ENCODE results near the gene EFHC2.

EFHC2 gene

GRCh38 chrX:44267861-44268260, 75.6 kb downstream of the EFHC2 start:
- TF ChIP-seq POU6F1 (CRISPR knock-in tag; IDR thresholded peaks at IDR 0.05; ENCODE audit: borderline replicate concordance, low read depth) (no peak), ZFP3 (CRISPR knock-in tag; IDR thresholded peaks at IDR 0.05) (no peak), GLIS3 (CRISPR knock-in tag; IDR thresholded peaks at IDR 0.05) (no peak), PATZ1 (CRISPR knock-in tag; IDR thresholded peaks at IDR 0.05; ENCODE audit: borderline replicate concordance) (no peak), TCF4 (CRISPR knock-in tag; IDR thresholded peaks at IDR 0.05; ENCODE audit: borderline replicate concordance) (no peak), TOX (CRISPR knock-in tag; IDR thresholded peaks at IDR 0.05; ENCODE audit: borderline replicate concordance) (no peak), ZFP30 (CRISPR knock-in tag; IDR thresholded peaks at IDR 0.05) (no peak), ZNF565 (CRISPR knock-in tag; conservative IDR thresholded peaks at IDR 0.05; ENCODE audit: low read depth) (no peak), CSDC2 (CRISPR knock-in tag; IDR thresholded peaks at IDR 0.05) (no peak), OSR1 (CRISPR knock-in tag; IDR thresholded peaks at IDR 0.05) (no peak), TSHZ2 (CRISPR knock-in tag; IDR thresholded peaks at IDR 0.05) (no peak), RARB (CRISPR knock-in tag; IDR thresholded peaks at IDR 0.05) (no peak), PPARA (CRISPR knock-in tag; IDR thresholded peaks at IDR 0.05; ENCODE audit: borderline replicate concordance) (no peak), ZNF70 (CRISPR knock-in tag; IDR thresholded peaks at IDR 0.05) (no peak), ISL1 (CRISPR knock-in tag; IDR thresholded peaks at IDR 0.05) (no peak), SNAI2 (CRISPR knock-in tag; IDR thresholded peaks at IDR 0.05) (no peak), ZNF8 (CRISPR knock-in tag; IDR thresholded peaks at IDR 0.05) (no peak), CSRNP3 (CRISPR knock-in tag; IDR thresholded peaks at IDR 0.05) (no peak), CREB5 (CRISPR knock-in tag; IDR thresholded peaks at IDR 0.05; ENCODE audit: low read depth) (no peak), ESRRG (CRISPR knock-in tag; IDR thresholded peaks at IDR 0.05) (no peak)
- ATAC-seq: no peak

- ATAC-seq: no peak
- no peak for TF ChIP-seq ZNF8 (CRISPR knock-in tag; IDR thresholded peaks at IDR 0.05)
- TF ChIP-seq OSR1 (CRISPR knock-in tag; IDR thresholded peaks at IDR 0.05): no peak
- no peak for TF ChIP-seq TSHZ2 (CRISPR knock-in tag; IDR thresholded peaks at IDR 0.05)
- TF ChIP-seq ISL1 (CRISPR knock-in tag; IDR thresholded peaks at IDR 0.05): no peak
- no peak for TF ChIP-seq ZNF70 (CRISPR knock-in tag; IDR thresholded peaks at IDR 0.05)
- no peak for TF ChIP-seq ESRRG (CRISPR knock-in tag; IDR thresholded peaks at IDR 0.05)
- TF ChIP-seq POU6F1 (CRISPR knock-in tag; IDR thresholded peaks at IDR 0.05; ENCODE audit: borderline replicate concordance, low read depth): no peak
- TF ChIP-seq RARB (CRISPR knock-in tag; IDR thresholded peaks at IDR 0.05): no peak
- TF ChIP-seq CREB5 (CRISPR knock-in tag; IDR thresholded peaks at IDR 0.05; ENCODE audit: low read depth): no peak
- TF ChIP-seq PPARA (CRISPR knock-in tag; IDR thresholded peaks at IDR 0.05; ENCODE audit: borderline replicate concordance): no peak
- no peak for TF ChIP-seq ZC3H10 (CRISPR knock-in tag; IDR thresholded peaks at IDR 0.05)
- TF ChIP-seq ZFP30 (CRISPR knock-in tag; IDR thresholded peaks at IDR 0.05): no peak
- no peak for TF ChIP-seq TOX (CRISPR knock-in tag; IDR thresholded peaks at IDR 0.05; ENCODE audit: borderline replicate concordance)
- TF ChIP-seq CSRNP3 (CRISPR knock-in tag; IDR thresholded peaks at IDR 0.05): no peak
- TF ChIP-seq ZNF565 (CRISPR knock-in tag; conservative IDR thresholded peaks at IDR 0.05; ENCODE audit: low read depth): no peak
- TF ChIP-seq SNAI2 (CRISPR knock-in tag; IDR thresholded peaks at IDR 0.05): no peak
- TF ChIP-seq CSDC2 (CRISPR knock-in tag; IDR thresholded peaks at IDR 0.05): no peak
- no peak for TF ChIP-seq GLIS3 (CRISPR knock-in tag; IDR thresholded peaks at IDR 0.05)
Observed at GRCh38 chrX:44267116-44267515, 76.4 kb downstream of the EFHC2 start.
